Stimulated activated CD8-positive, alpha-beta memory T cell treated with anti-CD3 and anti-CD28 coated beads, Interleukin-12 subunit alpha, Interleukin-12 subunit beta, amount 100 ng/mL, for 24 hours (primary cell): ENCODE data around the gene WDR82.
"Not testable (repeated sequence)": the region's sequence is repeated elsewhere in the genome, so short reads cannot be mapped to it uniquely, and the experiment has no call there.

Experiments
- DNase-seq: peaks from one replicate; pipeline ENCODE4 v3.0.0-alpha.2; 2020; ENCODE audit errors: extremely low read depth

WDR82 gene

DNA sequence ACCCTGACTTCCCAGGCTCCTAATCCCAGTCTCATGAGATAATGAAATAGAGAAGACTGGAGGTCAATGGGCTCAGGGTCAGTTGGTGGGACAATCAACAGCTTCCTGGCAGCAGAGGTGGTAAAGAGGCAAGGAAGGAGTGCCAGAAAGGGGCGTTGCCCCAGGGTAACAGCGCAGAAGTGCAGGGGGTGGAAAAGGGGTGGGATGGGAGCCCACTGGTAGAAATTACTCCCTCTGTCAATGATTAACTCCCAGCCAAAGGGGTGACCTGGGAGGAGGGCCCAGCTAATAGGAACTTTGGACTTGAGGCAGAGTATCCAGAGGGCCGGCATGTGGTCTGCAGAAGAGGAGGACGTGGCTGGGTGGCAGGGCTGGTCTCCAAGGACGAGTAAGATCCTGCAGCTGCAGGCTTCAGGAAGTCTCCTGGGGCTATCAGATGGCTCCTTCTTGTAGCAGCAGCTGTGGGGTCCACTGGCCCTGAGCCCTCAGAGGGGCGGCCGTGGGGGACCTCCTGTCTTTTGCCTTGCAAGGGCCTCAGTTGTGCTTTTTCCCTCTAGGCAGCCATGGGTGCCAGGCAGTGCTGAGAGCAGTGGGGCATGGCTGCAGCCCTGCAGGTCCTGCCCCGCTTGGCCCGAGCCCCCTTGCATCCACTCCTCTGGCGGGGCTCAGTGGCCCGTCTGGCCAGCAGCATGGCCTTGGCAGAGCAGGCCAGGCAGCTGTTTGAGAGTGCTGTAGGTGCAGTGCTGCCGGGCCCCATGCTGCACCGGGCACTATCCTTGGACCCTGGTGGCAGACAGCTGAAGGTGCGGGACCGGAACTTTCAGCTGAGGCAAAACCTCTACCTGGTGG, 11.5 kb upstream of the WDR82 start:
- no peak for DNase-seq

DNA sequence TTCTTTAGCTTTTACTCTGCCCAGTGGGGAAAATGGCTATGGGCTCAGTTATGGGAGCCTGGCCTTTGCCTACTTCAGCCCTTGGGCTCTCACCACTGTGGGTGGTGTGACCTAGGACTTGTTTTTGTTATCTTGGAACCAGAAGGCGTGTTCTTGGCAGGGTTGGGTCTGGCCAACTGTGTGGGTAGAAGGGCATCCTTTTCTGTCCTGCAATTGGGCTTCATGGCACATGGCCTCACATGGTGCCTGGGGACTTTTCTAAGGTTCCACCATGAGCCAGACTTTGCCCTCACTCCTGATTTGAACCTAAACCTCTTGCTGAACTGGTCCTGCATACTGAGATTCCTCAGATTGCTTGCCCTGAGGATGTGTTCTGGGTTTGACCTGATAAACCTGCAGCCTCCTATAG, 10.9 kb upstream of the WDR82 start:
- no peak for DNase-seq

DNA sequence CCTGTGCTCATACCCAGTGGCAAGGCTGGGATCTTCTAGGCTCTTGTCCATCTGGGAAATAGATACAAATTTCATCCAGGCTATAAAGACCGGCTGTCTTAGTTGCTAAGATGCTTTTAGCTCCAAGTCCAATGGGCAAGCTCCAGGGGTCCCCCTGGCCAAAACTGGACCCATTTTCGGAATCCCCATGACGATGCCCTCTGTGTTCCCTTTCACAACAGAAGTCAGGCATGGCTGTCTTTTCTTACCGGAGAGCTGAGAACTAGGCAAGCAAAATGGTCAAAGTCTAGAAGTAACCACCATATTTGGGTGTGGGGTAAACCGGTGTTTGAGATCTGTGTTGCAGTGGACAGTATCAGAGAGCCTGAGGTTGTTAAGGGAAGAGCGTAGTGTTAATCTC, 10.2 kb upstream of the WDR82 start:
- DNase-seq: no peak

DNA sequence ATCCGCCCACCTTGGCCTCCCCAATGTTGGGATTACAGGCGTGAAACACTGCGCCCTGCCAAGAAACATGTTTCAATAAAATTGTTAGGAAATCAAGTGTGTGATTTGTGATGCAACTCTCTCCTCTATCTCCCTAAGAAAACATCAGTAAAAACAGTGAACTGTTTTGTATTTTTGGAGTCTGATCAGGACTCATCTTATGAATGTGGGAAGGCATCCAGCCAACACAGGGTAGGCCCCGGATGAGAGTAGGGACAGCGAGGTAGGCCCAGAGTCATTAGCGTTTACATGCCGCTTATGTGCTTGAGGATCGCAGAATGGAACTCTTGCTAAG, 8.3 kb upstream of the WDR82 start:
- DNase-seq: no peak

- not testable (repeated sequence) for DNase-seq
These were observed 5.6 kb upstream of the WDR82 start for GRCh38 chr3:52284051-52284450.

DNA sequence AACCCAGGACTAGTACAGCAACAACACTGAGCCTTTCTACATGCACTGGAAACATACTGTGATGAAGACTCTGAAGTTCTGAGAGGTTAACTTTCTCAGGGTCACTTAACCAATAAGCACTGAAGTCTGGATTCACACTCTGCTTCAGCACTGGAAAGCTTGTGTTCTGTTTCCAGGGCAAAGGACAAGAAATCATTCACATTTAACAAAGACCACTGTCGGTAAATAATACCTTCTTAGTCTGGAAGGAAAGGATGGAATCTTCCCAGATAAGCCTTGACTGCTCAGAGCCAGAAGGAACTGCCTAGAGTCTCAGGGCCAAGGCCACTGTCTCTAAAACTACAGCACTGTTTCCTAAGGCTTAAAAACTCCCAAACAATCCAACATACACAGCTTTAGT, 4.9 kb upstream of the WDR82 start:
- DNase-seq: no peak

GRCh38 chr3:52281981-52282801, 3.7 kb upstream of the WDR82 start:
- DNase-seq: no peak

DNA sequence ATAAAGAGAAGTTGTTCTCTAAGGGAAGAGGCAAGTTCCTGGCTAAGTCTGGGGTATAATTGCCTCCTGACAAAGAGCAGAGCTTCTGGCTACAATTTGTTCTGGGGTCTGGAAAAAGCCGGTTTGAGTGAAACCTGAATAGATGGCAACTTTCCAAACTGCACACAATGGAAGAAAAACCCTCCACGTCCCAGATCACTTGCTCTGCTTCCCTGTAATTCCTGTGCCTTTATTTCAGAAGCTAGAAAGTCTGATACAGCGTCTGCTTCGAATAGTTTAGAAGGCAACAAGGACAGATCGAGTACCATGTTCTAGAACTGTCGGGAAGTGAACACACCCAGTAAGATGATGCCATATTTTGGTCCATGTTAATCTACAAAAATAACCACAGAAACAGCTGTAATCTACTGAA, 1.6 kb upstream of the WDR82 start:
- no peak for DNase-seq

- no peak for DNase-seq
These were observed 1.1 kb upstream of the WDR82 start for GRCh38 chr3:52279596-52279995.

DNA sequence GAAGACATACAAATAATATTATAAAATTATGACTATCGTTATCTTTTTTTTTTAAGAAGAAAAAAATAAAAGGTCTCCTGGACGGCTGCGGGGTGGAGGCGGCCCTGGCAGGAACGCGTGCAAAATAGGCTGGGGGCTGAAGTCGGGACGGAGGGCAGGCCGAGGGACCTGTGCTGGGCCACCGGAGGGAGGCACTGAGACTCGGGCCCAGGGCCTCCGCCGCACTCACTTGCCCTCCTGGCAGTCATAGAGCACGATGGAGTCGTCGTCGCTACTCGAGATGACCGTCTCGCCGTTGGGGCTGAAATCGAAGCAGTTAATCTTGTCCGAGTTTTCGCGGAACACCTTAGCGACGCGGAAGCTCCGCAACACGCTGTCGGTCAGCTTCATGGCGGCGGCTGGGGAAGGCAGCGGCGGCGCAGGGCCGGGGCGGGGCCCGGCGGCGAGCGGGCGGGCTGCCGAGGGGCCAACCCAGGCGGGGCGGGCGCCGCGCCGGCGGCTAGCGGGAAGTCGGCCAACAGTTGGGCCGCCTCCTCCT, 408 bp downstream of the WDR82 start:
- no peak for DNase-seq

DNA sequence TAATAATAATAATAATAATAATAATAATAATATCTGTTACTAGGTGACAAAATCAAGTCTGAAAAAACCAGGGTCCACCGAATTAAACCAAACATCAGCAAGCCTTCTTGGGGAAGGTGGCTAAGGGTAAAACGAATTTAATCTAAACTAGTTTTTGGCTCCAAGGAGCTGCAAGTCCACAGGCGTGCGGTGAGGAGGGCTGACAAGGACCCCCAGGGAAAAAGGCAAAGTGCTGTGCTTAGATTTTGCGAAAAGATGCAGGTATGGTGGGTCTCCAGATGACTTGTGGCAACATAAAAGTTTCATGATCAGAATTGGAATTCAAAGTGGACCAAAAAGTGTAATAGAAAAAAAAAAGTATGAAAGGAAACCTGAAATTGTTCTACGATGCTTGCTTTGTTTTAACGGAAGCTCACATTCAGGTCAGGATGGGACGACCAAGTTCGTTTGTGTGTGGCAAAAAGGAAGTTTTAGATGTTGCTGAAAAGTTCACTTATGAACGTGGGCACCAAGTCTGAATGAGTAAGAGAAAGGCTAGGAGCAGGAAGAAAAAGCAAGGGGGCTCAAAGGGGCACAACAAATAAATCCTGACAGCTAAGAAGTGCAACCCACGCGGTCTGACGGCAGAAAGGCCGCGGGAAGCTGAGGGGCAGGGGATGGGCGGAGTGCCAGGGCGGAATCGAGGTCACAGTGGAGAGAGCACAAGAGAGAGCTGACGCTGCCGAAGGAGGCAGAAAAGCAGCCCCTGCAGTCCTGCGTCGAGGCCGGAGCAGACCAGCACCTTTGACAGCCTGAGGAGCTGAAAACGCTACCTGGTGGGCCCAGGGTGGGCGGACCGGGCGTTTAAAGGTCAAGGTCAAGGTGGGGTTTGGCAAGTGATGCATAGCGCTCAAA, 1.1 kb downstream of the WDR82 start:
- peak; percentile 55 for DNase-seq

GRCh38 chr3:52274781-52275180, 3.7 kb downstream of the WDR82 start:
- not testable (repeated sequence) for DNase-seq

DNA sequence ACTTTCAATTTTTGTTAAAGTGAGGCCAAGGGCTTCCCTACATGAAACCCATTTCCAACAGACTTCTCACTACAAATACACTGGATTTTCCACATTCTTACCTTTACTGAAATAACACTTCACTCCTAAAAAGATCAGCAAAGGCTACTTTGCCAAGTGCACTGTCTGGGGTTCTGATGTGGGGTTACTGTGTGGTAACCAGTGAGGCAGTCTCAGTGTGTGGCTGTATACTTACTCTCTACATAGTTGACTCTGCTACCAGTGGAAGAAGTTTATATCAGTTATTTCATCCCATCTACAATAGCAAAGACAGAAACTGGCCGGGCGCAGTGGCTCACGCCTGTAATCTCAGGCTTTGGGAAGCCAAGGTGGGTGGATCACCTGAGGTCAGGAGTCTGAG, 5.6 kb downstream of the WDR82 start:
- no peak for DNase-seq

- DNase-seq: not testable (repeated sequence)
These were observed 6.3 kb downstream of the WDR82 start for GRCh38 chr3:52272172-52272571.

GRCh38 chr3:52270252-52270754, 8.1 kb downstream of the WDR82 start:
- DNase-seq: no peak

DNA sequence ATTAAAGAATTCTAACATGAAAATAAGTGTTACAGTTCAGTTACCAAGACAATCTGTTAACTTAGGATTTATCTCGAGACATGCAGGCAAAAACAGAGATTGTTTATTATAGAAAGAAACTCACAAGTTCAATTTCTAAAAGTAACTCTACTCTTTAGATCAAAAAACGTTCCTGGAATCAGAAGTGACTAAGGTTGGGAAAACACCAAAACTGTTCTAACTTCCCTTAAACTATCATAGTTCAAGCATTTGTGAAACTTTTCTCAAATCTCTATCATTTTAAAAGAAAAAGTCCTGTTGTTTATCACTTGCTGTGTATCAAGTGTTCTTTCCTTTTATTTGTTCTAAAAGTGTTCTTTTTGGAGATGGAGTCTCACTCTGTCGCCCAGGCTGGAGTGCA, 8.7 kb downstream of the WDR82 start:
- DNase-seq: no peak

DNA sequence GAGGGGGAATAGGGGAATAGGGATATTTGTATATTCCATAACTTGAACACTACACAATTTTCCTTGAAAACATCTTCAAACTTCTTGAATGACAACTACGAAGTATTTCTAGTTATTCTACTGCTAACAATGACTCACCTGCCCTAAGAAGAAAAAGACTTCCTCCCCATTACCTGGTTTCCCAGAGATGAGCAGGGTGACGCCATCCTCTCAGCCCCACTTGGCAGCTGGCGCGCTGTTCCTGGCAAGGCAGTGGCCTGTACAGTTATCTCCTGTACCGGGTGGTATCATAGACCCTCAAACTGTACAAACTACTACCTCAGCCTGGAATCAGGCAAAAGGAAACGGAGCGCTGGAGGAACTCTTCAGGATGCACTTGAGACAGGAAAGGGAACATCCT, 10.4 kb downstream of the WDR82 start:
- no peak for DNase-seq

GRCh38 chr3:52265387-52265786, 13.1 kb downstream of the WDR82 start:
- no peak for DNase-seq

- no peak for DNase-seq
These were observed 16.0 kb downstream of the WDR82 start for GRCh38 chr3:52262447-52262846.

GRCh38 chr3:52259448-52259847, 19.0 kb downstream of the WDR82 start:
- DNase-seq: no peak

DNA sequence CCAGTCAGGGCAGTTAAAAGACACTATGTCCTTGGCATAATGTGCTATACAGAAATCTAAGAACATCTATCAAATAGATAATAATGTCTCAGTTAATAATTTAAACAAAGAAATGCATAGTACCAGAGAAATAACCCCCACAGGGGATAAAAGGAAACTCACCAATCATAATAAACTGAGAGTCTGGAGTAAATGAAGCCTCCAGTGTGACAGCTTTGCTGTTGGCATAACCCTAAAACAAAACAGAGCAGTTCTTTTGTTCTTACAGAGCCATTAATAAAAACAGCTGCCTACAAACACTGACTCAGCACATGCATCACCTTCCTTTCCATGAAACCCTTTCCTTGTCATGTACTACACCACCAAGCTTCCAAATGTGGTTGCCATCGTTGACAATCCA, 19.4 kb downstream of the WDR82 start:
- DNase-seq: no peak

- no peak for DNase-seq
These were observed 20.5 kb downstream of the WDR82 start for GRCh38 chr3:52257911-52258310.
